NCI-H146 treated with DMSO at 0.1 percent for 48 hours (cell line): ENCODE results near the gene PLOD3.

Experiments used
- DNase-seq: peaks from one replicate; lab custom pipeline; 2025; ENCODE audit not compliant: unreplicated experiment; lab: John Stamatoyannopoulos, UW

The PLOD3 gene

GRCh38 chr7:101239191-101239950, 22.0 kb upstream of the PLOD3 start:
- DNase-seq, result no peak

GRCh38 chr7:101238226-101239182, 21.1 kb upstream of the PLOD3 start:
- no peak for DNase-seq

- DNase-seq, result no peak
These were observed 20.1 kb upstream of the PLOD3 start, which contains the start of gene CLDN15 for GRCh38 chr7:101237206-101238067. CLDN15 (minus strand) TSS chr7:101237802; CDS start chr7:101237581, 221 bp downstream.

GRCh38 chr7:101236292-101236835, 19.0 kb upstream of the PLOD3 start:
- DNase-seq, result no peak

GRCh38 chr7:101235522-101235921, 18.1 kb upstream of the PLOD3 start:
- no peak for DNase-seq

- no peak for DNase-seq
These were observed 17.7 kb upstream of the PLOD3 start for GRCh38 chr7:101235050-101235449.

- no peak for DNase-seq
These were observed 17.3 kb upstream of the PLOD3 start for GRCh38 chr7:101234636-101235035.

- no peak for DNase-seq
These were observed 16.6 kb upstream of the PLOD3 start for GRCh38 chr7:101233907-101234547.

GRCh38 chr7:101232141-101232850, 14.9 kb upstream of the PLOD3 start:
- peak; percentile 38 for DNase-seq

- no peak for DNase-seq
These were observed 14.3 kb upstream of the PLOD3 start for GRCh38 chr7:101231644-101232043.

GRCh38 chr7:101226721-101227120, 9.3 kb upstream of the PLOD3 start:
- DNase-seq, result no peak

- DNase-seq, result no peak
These were observed 8.3 kb upstream of the PLOD3 start for GRCh38 chr7:101225650-101226049.

- no peak for DNase-seq
These were observed 6.1 kb upstream of the PLOD3 start for GRCh38 chr7:101223528-101223927.

- DNase-seq, result no peak
These were observed 5.0 kb upstream of the PLOD3 start for GRCh38 chr7:101222275-101222830.

GRCh38 chr7:101220295-101220694, 2.9 kb upstream of the PLOD3 start:
- DNase-seq, result no peak

- no peak for DNase-seq
These were observed 1.1 kb upstream of the PLOD3 start for GRCh38 chr7:101218236-101219125.

- no peak for DNase-seq
These were observed 457 bp downstream of the PLOD3 start for GRCh38 chr7:101216860-101217387.
